K562 (cell line): ENCODE results near the gene LAGE3. TPM values are rescaled to one million over a fixed set of nuclear protein-coding genes. Genes with fewer than 3 reads are reported as not detected.
A peak's percentile ranks its signal among the peaks of the same experiment; 100 is the strongest.

ENCODE experiments used
- CBFB ChIP-seq: sonication (generic); formaldehyde crosslinking; IDR thresholded peaks from 2 replicates; pipeline ENCODE4 v1.4.0; 2020; ENCODE audit warnings: mild to moderate bottlenecking, missing genetic modification reagents
- CBX5 ChIP-seq: IDR thresholded peaks from 2 replicates; pipeline ENCODE4 v1.6.1; 2014; ENCODE audit warnings: low read depth, borderline replicate concordance
- CTBP1 ChIP-seq: fragments of 450-650 bp; IDR thresholded peaks from 2 replicates; pipeline ENCODE4 v1.6.1; 2016; ENCODE audit warnings: borderline replicate concordance
- E2F6 ChIP-seq, 2 experiments: IDR thresholded peaks; 2 replicates each; pipeline ENCODE4 v1.6.1; 2011; ENCODE audit warnings: borderline replicate concordance in 1 of 2, control low read depth in 1 of 2, low read depth in 1 of 2, low read length in 1 of 2, mild to moderate bottlenecking in 1 of 2, mixed read lengths in 1 of 2, moderate library complexity in 1 of 2; ENCODE audit not compliant: insufficient read depth in 1 of 2, insufficient read length in 1 of 2, poor library complexity in 1 of 2, severe bottlenecking in 1 of 2; ENCODE audit errors: extremely low read depth in 1 of 2
- FOS ChIP-seq: IDR thresholded peaks from 3 replicates; pipeline ENCODE4 v1.6.1; 2011; ENCODE audit not compliant: insufficient read length; ENCODE audit errors: extremely low read depth
- IFI16 ChIP-seq: fragments of 250-450 bp; sonication (Bioruptor Pico); IDR thresholded peaks from 2 replicates; pipeline ENCODE4 v2.1.2; 2022; ENCODE audit warnings: mild to moderate bottlenecking, inconsistent platforms
- MCM3 ChIP-seq: fragments of 450-650 bp; IDR thresholded peaks from 2 replicates; pipeline ENCODE4 v1.6.1; 2016
- MYBL2 ChIP-seq, 2 experiments: fragments of 450-650 bp in 1 of 2; sonication (generic) in 1 of 2; formaldehyde crosslinking in 1 of 2; IDR thresholded peaks; 2 replicates each; pipeline versions ENCODE4 v1.6.1 to v1.8.1; 2017 to 2022; ENCODE audit warnings: borderline replicate concordance in 1 of 2, inconsistent platforms in 1 of 2, low read depth in 1 of 2, mild to moderate bottlenecking in 1 of 2, missing genetic modification reagents in 1 of 2, moderate library complexity in 1 of 2
- POLR2G ChIP-seq: fragments of 200-400 bp; formaldehyde crosslinking; IDR thresholded peaks from 2 replicates; pipeline ENCODE4 v1.6.1; 2017; ENCODE audit warnings: low read depth, mild to moderate bottlenecking, antibody characterized with exemption, low read length, moderate library complexity
- PRMT5 ChIP-seq: sonication (generic); formaldehyde crosslinking; IDR thresholded peaks from 2 replicates; pipeline ENCODE4 v1.5.0; 2020; ENCODE audit warnings: missing genetic modification reagents
- RFX7 ChIP-seq: fragments of 250-450 bp; sonication (Bioruptor Pico); IDR thresholded peaks from 2 replicates; pipeline ENCODE4 v1.5.1; 2021; ENCODE audit warnings: mild to moderate bottlenecking
- SETDB1 ChIP-seq: IDR thresholded peaks from one replicate; pipeline ENCODE4 v1.6.1; 2012; ENCODE audit warnings: low read length, control low read depth, inconsistent platforms
- SMARCC2 ChIP-seq: fragments of 450-650 bp; IDR thresholded peaks from 2 replicates; pipeline ENCODE4 v1.6.1; 2017; ENCODE audit warnings: antibody characterized with exemption, moderate library complexity, mild to moderate bottlenecking, low read depth
- SUPT5H ChIP-seq: fragments of 450-650 bp; IDR thresholded peaks from 2 replicates; pipeline ENCODE4 v1.6.1; 2016
- ZBTB12 ChIP-seq: fragments of 250-450 bp; sonication (Bioruptor Pico); IDR thresholded peaks from 2 replicates; pipeline ENCODE4 v1.4.0; 2020
- ZNF121 ChIP-seq: sonication (generic); formaldehyde crosslinking; conservative IDR thresholded peaks from 2 replicates; pipeline ENCODE4 v1.8.0; 2022; ENCODE audit warnings: missing genetic modification reagents
- ZNF184 ChIP-seq: sonication (generic); formaldehyde crosslinking; IDR thresholded peaks from 2 replicates; pipeline ENCODE4 v1.5.0; 2020; ENCODE audit warnings: missing genetic modification reagents
- ZNF217 ChIP-seq: sonication (generic); formaldehyde crosslinking; IDR thresholded peaks from 2 replicates; pipeline ENCODE4 v1.8.0; 2022; ENCODE audit warnings: mild to moderate bottlenecking, missing genetic modification reagents
- ZNF586 ChIP-seq: fragments of 450-650 bp; formaldehyde crosslinking; conservative IDR thresholded peaks from 2 replicates; pipeline ENCODE4 v1.4.0; 2020; ENCODE audit warnings: mild to moderate bottlenecking, moderate library complexity
- ZNF766 ChIP-seq: fragments of 200-800 bp; sonication (Bioruptor generic); conservative IDR thresholded peaks from 2 replicates; pipeline ENCODE4 v1.6.1; 2016; ENCODE audit warnings: missing genetic modification characterization, missing compliant biosample characterization
- polyA plus RNA-seq, 8 experiments: library from polyadenylated mRNA; depleted of rRNA in 4 of 8; stranded (reverse) in 5 of 8; unstranded in 3 of 8; fragments of >200 nt; fragmentation: Nextera tagmentation in 2 of 8; fragmentation: Illumina TruSeq in 1 of 8; extraction: Ambion mirVana in 2 of 8; extraction: Trizol in 1 of 8; gene quantifications; 2 replicates each; pipeline versions ENCODE4 v1.2.1 to v1.2.3, GENCODE V29; 2011 to 2014; ENCODE audit warnings: inconsistent platforms in 1 of 8, missing spikeins in 1 of 8
- total RNA-seq, 7 experiments: library from RNA; depleted of rRNA in 6 of 7; stranded (reverse); fragments of >200 nt in 6 of 7; fragmentation: Illumina TruSeq in 2 of 7; extraction: Trizol in 2 of 7; gene quantifications; 2 replicates each; pipeline versions ENCODE4 v1.2.1 to v1.2.3, GENCODE V29; 2011 to 2021; ENCODE audit warnings: low replicate concordance in 1 of 7
- TF ChIP-seq, protein P1 (sequence below): fragments of 250-450 bp; sonication (Bioruptor Pico); IDR thresholded peaks from 2 replicates; pipeline ENCODE4 v1.8.0; 2021; ENCODE audit warnings: borderline replicate concordance, mild to moderate bottlenecking, moderate library complexity; ENCODE audit not compliant: poor library complexity, severe bottlenecking
- TF ChIP-seq, protein P2 (sequence below): IDR thresholded peaks from 2 replicates; pipeline ENCODE4 v1.6.1; 2014; ENCODE audit warnings: antibody characterized with exemption

Gene LAGE3
- total and polyA plus RNA-seq, 9 of the 15 experiments (the other 6 are each of a cell fraction or from before 2014, with no cell fraction given): 28.2 to 125 (median 35.8) TPM

DNA sequence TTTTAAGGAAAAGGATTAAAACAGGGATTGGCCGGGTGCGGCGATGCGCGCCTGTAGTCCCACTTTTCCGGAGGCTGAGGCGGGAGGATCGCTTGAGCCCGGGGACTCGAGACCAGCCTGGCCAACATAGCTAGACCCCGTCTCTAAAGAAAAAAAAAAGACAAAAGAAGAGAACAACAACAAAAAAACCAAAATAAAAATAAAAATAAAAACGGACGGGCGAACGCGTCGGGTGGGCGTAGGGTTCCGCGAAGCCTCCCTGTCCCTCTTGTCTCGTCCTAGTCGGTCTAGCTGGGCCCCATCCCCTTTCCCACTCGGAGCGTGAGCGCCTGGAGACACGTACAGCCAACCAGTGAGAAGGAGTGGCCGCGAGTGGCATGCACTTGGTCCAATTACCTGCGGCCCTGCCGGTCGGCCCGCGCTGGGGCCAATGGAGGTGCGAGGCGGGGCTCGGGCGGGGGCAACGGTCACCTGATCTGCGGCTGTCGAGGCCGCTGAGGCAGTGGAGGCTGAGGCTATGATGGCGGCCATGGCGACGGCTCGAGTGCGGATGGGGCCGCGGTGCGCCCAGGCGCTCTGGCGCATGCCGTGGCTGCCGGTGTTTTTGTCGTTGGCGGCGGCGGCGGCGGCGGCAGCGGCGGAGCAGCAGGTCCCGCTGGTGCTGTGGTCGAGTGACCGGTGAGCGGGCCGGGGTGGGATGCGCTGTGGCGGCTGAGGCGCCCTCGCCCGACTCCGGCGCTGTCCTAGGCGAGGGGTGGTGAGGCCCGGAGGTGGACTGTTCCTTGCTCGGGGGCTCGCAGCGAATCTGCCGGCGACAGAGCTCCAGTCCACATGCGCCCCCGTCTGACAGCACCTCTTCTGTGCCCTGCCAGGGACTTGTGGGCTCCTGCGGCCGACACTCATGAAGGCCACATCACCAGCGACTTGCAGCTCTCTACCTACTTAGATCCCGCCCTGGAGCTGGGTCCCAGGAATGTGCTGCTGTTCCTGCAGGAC is 50.6 kb downstream of the LAGE3 start, which contains the start of gene ATP6AP1 (continued):
- TF ChIP-seq E2F6 (IDR thresholded peaks at IDR 0.05; ENCODE audit: borderline replicate concordance in 1 of 2, extremely low read depth in 1 of 2, insufficient read depth in 1 of 2, insufficient read length in 1 of 2, low read depth in 1 of 2, low read length in 1 of 2, poor library complexity in 1 of 2, severe bottlenecking in 1 of 2) (peak; percentile 56 to 80), ZNF217 (CRISPR knock-in tag) (no peak), IFI16 (CRISPR knock-in tag) (no peak), CTBP1 (peak; percentile 40; the same call in 1 of the 2 replicates), CBX5 (no peak), ZNF121 (CRISPR knock-in tag) (peak; percentile 99), ZBTB12 (CRISPR knock-in tag) (no peak), ZNF586 (CRISPR knock-in tag) (no peak), FOS (peak; percentile 94), SETDB1 (no peak), ZNF766 (CRISPR knock-in tag) (no peak), POLR2G (peak; percentile 86), ZNF184 (no peak), CBFB (no peak), PRMT5 (CRISPR knock-in tag) (no peak), RFX7 (no peak), SMARCC2 (no peak), MCM3 (no peak), SUPT5H (peak; percentile 52; the same call in 1 of the 2 replicates), MYBL2 (IDR thresholded peaks at IDR 0.05; ENCODE audit: low read depth) (no peak), MYBL2 (CRISPR knock-in tag; IDR thresholded peaks at IDR 0.05; ENCODE audit: borderline replicate concordance) (no peak)
- TF ChIP-seq, protein P1, sequence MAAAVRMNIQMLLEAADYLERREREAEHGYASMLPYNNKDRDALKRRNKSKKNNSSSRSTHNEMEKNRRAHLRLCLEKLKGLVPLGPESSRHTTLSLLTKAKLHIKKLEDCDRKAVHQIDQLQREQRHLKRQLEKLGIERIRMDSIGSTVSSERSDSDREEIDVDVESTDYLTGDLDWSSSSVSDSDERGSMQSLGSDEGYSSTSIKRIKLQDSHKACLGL (CRISPR knock-in tag): no peak
- TF ChIP-seq, protein P2, sequence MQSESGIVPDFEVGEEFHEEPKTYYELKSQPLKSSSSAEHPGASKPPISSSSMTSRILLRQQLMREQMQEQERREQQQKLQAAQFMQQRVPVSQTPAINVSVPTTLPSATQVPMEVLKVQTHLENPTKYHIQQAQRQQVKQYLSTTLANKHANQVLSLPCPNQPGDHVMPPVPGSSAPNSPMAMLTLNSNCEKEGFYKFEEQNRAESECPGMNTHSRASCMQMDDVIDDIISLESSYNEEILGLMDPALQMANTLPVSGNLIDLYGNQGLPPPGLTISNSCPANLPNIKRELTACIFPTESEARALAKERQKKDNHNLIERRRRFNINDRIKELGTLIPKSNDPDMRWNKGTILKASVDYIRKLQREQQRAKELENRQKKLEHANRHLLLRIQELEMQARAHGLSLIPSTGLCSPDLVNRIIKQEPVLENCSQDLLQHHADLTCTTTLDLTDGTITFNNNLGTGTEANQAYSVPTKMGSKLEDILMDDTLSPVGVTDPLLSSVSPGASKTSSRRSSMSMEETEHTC: peak; percentile 83; the same call in 1 of the 2 replicates
